ENCODE data around the gene LDLRAD4. TPM values are rescaled to one million over a fixed set of nuclear protein-coding genes. Genes with fewer than 3 reads are reported as not detected.
A peak's percentile ranks its signal among the peaks of the same experiment; 100 is the strongest.

The LDLRAD4 gene
- total and polyA plus RNA-seq, 9 of the 15 experiments (the other 6 are each of a cell fraction or from before 2014, with no cell fraction given): 0.01 TPM; not detected in 8

DNA sequence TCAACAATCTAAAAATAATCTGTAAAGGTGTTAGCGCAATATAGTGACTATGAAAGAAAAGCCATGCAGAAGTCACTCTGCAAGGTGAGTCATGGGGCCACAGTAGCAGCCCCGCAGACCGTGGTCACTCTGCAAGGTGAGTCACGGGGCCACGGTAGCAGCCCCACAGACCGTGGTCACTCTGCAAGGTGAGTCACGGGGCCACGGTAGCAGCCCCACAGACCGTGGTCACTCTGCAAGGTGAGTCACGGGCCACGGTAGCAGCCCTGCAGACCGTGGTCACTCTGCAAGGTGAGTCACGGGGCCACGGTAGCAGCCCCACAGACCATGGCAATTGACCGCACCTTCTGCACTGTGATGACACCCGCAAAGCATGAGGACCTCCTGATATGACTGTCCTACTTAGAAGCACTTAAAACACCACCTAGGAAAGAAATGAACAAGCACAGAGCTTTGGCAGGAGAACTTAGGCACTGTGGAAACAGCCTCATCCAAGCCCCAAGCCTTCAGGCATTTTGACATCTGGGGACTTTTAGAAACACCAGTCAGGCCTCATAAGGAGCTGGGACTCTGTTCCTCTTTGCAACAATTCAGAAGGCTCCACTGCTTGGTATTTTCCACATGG is 70.1 kb downstream of the LDLRAD4 start:
- Histone ChIP-seq H3K36me3 (ENCODE audit: control insufficient read depth, insufficient read depth, low read length) (no peaks in the 10 kb centered on the region), H3K4me3 (no peak overlapping the region), H3K9me1 (ENCODE audit: control insufficient read depth, insufficient read depth, low read length) (no peaks in the 10 kb centered on the region), H4K20me1 (replicated peaks; ENCODE audit: control insufficient read depth, insufficient read depth, low read length) (no peaks in the 10 kb centered on the region), H3K4me1 (replicated peaks in 1 of 2; ENCODE audit: control insufficient read depth in 2 of 2, insufficient read depth in 2 of 2, low read length in 2 of 2) (no peaks in the 10 kb centered on the region), H3K4me2 (ENCODE audit: insufficient read depth, low read length) (no peak overlapping the region), H3K27me3 (ENCODE audit: control insufficient read depth in 2 of 2, insufficient read depth in 2 of 2, low read length in 2 of 2) (peaks cover 14 to 52% of the 10 kb centered on the region in 2 experiments; a peak in 4 of 5 replicates), H3K9ac (ENCODE audit: insufficient read depth in 1 of 2, low read depth in 2 of 2, low read length in 2 of 2) (no peak overlapping the region), H3K79me2 (ENCODE audit: control insufficient read depth, insufficient read depth, low read length) (no peaks in the 10 kb centered on the region), H2AFZ (ENCODE audit: low read depth, low read length) (no peak overlapping the region), H3K9me3 (replicated peaks; ENCODE audit: control insufficient read depth, insufficient read depth, low read depth, low read length) (no peaks in the 10 kb centered on the region), H3K27ac (ENCODE audit: extremely low read depth, low read depth, low read length) (no peak overlapping the region)
- no peak for FAIRE-seq
- in situ Hi-C loops (cut with MboI): no loop called here
- TF ChIP-seq GATA2 (CRISPR knock-in tag; IDR thresholded peaks at IDR 0.05) (no peak), ARID3A (IDR thresholded peaks at IDR 0.05; ENCODE audit: borderline replicate concordance, low read depth, low read length) (no peak), FOSL1 (tag; conservative IDR thresholded peaks at IDR 0.05) (0 out of 2 replicates have a peak, but pooled peaks have one; percentile 30), ZNF717 (CRISPR knock-in tag; IDR thresholded peaks at IDR 0.05) (no peak)
- TF ChIP-seq, protein P1, sequence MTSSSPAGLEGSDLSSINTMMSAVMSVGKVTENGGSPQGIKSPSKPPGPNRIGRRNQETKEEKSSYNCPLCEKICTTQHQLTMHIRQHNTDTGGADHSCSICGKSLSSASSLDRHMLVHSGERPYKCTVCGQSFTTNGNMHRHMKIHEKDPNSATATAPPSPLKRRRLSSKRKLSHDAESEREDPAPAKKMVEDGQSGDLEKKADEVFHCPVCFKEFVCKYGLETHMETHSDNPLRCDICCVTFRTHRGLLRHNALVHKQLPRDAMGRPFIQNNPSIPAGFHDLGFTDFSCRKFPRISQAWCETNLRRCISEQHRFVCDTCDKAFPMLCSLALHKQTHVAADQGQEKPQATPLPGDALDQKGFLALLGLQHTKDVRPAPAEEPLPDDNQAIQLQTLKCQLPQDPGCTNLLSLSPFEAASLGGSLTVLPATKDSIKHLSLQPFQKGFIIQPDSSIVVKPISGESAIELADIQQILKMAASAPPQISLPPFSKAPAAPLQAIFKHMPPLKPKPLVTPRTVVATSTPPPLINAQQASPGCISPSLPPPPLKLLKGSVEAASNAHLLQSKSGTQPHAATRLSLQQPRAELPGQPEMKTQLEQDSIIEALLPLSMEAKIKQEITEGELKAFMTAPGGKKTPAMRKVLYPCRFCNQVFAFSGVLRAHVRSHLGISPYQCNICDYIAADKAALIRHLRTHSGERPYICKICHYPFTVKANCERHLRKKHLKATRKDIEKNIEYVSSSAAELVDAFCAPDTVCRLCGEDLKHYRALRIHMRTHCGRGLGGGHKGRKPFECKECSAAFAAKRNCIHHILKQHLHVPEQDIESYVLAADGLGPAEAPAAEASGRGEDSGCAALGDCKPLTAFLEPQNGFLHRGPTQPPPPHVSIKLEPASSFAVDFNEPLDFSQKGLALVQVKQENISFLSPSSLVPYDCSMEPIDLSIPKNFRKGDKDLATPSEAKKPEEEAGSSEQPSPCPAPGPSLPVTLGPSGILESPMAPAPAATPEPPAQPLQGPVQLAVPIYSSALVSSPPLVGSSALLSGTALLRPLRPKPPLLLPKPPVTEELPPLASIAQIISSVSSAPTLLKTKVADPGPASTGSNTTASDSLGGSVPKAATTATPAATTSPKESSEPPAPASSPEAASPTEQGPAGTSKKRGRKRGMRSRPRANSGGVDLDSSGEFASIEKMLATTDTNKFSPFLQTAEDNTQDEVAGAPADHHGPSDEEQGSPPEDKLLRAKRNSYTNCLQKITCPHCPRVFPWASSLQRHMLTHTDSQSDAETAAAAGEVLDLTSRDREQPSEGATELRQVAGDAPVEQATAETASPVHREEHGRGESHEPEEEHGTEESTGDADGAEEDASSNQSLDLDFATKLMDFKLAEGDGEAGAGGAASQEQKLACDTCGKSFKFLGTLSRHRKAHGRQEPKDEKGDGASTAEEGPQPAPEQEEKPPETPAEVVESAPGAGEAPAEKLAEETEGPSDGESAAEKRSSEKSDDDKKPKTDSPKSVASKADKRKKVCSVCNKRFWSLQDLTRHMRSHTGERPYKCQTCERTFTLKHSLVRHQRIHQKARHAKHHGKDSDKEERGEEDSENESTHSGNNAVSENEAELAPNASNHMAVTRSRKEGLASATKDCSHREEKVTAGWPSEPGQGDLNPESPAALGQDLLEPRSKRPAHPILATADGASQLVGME (CRISPR knock-in tag; IDR thresholded peaks at IDR 0.05): no peak
- BruUV-seq (replicated peaks): no TSS peak
- POLR2A ChIA-PET: no interaction called here
- intact Hi-C loops (cut with micrococcal nuclease): no loop called here
- DNase-seq (ENCODE audit: extremely low read depth in 1 of 4, low spot score in 3 of 4): no peak
- CTCF ChIA-PET (ENCODE audit: low intra/inter-chr PET ratio): no interaction called here
- WGBS (ENCODE audit: insufficient coverage, low coverage, missing lambda C conversion rate): under 1% methylated on average over 16 of the region's 16 CpGs
- ATAC-seq: no peak

Data from K562 (cell line).